Anterior cingulate cortex (tissue), 58 donors: ENCODE results near the gene CACNA1B.

ENCODE experiments used
- DNase-seq, 58 donors: peaks; one replicate each; lab custom pipeline; 2025; lab: John Stamatoyannopoulos, UW

CACNA1B gene

GRCh38 chr9:137975936-137976565, 98.5 kb downstream of the CACNA1B start:
- DNase-seq = no peak

GRCh38 chr9:137977571-137978261, 100.1 kb downstream of the CACNA1B start:
- DNase-seq = no peak

- DNase-seq = no peak
Observed at GRCh38 chr9:137978262-137978714, 100.7 kb downstream of the CACNA1B start.

- no peak for DNase-seq
Observed at GRCh38 chr9:137982200-137982599, 104.6 kb downstream of the CACNA1B start.

GRCh38 chr9:137984005-137984404, 106.4 kb downstream of the CACNA1B start:
- DNase-seq = no peak

- no peak for DNase-seq
Observed at GRCh38 chr9:137984520-137985257, 107.1 kb downstream of the CACNA1B start.

GRCh38 chr9:137985637-137986071, 108.1 kb downstream of the CACNA1B start:
- no peak for DNase-seq

GRCh38 chr9:137986268-137987099, 108.9 kb downstream of the CACNA1B start:
- no peak for DNase-seq

- no peak for DNase-seq
Observed at GRCh38 chr9:137987244-137988030, 109.9 kb downstream of the CACNA1B start.

GRCh38 chr9:137988051-137988450, 110.5 kb downstream of the CACNA1B start:
- no peak for DNase-seq

- DNase-seq = no peak
Observed at GRCh38 chr9:137988701-137989100, 111.1 kb downstream of the CACNA1B start.

GRCh38 chr9:137989156-137989555, 111.6 kb downstream of the CACNA1B start:
- DNase-seq = no peak

- DNase-seq = no peak
Observed at GRCh38 chr9:137989999-137990715, 112.6 kb downstream of the CACNA1B start.

GRCh38 chr9:138003485-138004190, 126.1 kb downstream of the CACNA1B start:
- DNase-seq = no peak

- no peak for DNase-seq
Observed at GRCh38 chr9:138006576-138007233, 129.1 kb downstream of the CACNA1B start.

GRCh38 chr9:138007566-138007917, 130.0 kb downstream of the CACNA1B start:
- DNase-seq = no peak

- DNase-seq = no peak
Observed at GRCh38 chr9:138007918-138008841, 130.6 kb downstream of the CACNA1B start.
